KMS-11 (cell line): Measurements from ENCODE around the gene PRXL2A.
A peak's percentile ranks its signal among the peaks of the same experiment; 100 is the strongest.

ENCODE experiments used
- H2AFZ ChIP-seq: fragments of 200-600 bp; sonication (generic); 2 replicates; pipeline ENCODE4 v1.6.1; 2016; ENCODE audit warnings: antibody characterized with exemption, mixed run types, low read depth
- H3K27ac ChIP-seq: fragments of 200-600 bp; sonication (generic); 2 replicates; pipeline ENCODE4 v1.6.1; 2016; ENCODE audit warnings: mild to moderate bottlenecking, mixed run types
- H3K27me3 ChIP-seq: fragments of 200-600 bp; sonication (generic); 2 replicates; pipeline ENCODE4 v1.6.1; 2017; ENCODE audit warnings: mild to moderate bottlenecking, low read depth, mixed run types, moderate library complexity; ENCODE audit not compliant: insufficient read depth
- H3K36me3 ChIP-seq: fragments of 200-600 bp; sonication (generic); 2 replicates; pipeline ENCODE4 v1.6.1; 2017; ENCODE audit warnings: mild to moderate bottlenecking, mixed run types; ENCODE audit not compliant: insufficient read depth
- H3K4me1 ChIP-seq: fragments of 200-600 bp; sonication (generic); 2 replicates; pipeline ENCODE4 v1.6.1; 2016; ENCODE audit warnings: mild to moderate bottlenecking, low read depth, mixed run types; ENCODE audit not compliant: poor library complexity, severe bottlenecking
- H3K4me2 ChIP-seq: fragments of 200-600 bp; sonication (generic); 2 replicates; pipeline ENCODE4 v1.7.0; 2016; ENCODE audit warnings: mild to moderate bottlenecking, mixed run types
- H3K4me3 ChIP-seq: fragments of 200-600 bp; sonication (generic); IDR thresholded peaks from 2 replicates; pipeline ENCODE4 v1.6.1; 2017; ENCODE audit warnings: low read depth, low read length, mixed read lengths; ENCODE audit not compliant: insufficient read depth
- H3K79me2 ChIP-seq: fragments of 200-600 bp; sonication (generic); 2 replicates; pipeline ENCODE4 v1.6.1; 2016; ENCODE audit warnings: low read depth, mixed run types; ENCODE audit not compliant: insufficient read depth
- H3K9ac ChIP-seq: fragments of 200-600 bp; sonication (generic); 2 replicates; pipeline ENCODE4 v1.6.1; 2016; ENCODE audit warnings: mild to moderate bottlenecking, mixed run types
- H4K20me1 ChIP-seq: fragments of 200-600 bp; sonication (generic); 2 replicates; pipeline ENCODE4 v1.6.1; 2016; ENCODE audit warnings: mild to moderate bottlenecking, mixed run types; ENCODE audit not compliant: insufficient read depth
- TF ChIP-seq, protein P1 (sequence below): fragments of 200-600 bp; sonication (generic); conservative IDR thresholded peaks from 2 replicates; pipeline ENCODE4 v1.6.1; 2017; ENCODE audit warnings: low read depth, mild to moderate bottlenecking, antibody characterized with exemption, low read length, moderate library complexity, mixed read lengths

Gene PRXL2A

DNA sequence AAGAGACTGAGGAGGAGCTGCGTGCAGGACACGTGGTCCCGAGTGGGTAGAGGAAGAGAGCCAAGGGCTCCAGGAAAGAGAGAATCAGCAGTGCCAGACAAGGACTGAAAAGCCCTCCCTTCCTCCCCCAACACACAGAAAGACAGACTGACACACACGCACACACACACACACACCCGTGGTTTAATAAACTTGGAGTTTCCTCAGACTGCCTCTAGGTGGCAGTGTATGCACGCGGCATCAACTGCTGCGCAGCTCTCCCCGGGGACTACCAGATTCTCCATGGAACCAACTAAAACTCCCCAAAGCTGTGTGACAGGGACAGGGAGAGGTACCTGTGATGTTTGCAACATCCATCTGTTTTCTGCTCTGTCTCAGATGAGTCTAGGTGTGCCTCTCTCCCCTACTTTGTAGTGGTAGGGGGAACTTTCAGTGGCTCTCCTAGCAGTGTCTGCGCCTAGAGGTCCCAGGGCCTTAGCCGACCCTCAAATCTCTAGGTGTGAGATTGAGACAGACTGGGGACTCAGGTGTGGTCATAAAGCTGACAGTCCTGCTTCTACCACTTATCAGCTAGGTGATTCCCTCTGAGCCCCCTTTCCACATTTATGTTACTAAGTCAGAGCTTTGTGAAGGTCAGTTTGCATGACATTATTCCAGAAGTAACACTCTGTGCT is 36.4 kb downstream of the PRXL2A start:
- H3K36me3 ChIP-seq = no peaks in the 10 kb centered on the region
- TF ChIP-seq, protein P1, sequence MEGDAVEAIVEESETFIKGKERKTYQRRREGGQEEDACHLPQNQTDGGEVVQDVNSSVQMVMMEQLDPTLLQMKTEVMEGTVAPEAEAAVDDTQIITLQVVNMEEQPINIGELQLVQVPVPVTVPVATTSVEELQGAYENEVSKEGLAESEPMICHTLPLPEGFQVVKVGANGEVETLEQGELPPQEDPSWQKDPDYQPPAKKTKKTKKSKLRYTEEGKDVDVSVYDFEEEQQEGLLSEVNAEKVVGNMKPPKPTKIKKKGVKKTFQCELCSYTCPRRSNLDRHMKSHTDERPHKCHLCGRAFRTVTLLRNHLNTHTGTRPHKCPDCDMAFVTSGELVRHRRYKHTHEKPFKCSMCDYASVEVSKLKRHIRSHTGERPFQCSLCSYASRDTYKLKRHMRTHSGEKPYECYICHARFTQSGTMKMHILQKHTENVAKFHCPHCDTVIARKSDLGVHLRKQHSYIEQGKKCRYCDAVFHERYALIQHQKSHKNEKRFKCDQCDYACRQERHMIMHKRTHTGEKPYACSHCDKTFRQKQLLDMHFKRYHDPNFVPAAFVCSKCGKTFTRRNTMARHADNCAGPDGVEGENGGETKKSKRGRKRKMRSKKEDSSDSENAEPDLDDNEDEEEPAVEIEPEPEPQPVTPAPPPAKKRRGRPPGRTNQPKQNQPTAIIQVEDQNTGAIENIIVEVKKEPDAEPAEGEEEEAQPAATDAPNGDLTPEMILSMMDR = peak; percentile 62
- no peaks in the 10 kb centered on the region for H3K79me2 ChIP-seq
- no peaks in the 10 kb centered on the region for H4K20me1 ChIP-seq
- H3K4me3 ChIP-seq = no peak overlapping the region
- no peaks in the 10 kb centered on the region for H3K27me3 ChIP-seq
- H3K4me2 ChIP-seq = no peak overlapping the region
- H3K9ac ChIP-seq = no peak overlapping the region
- no peaks in the 10 kb centered on the region for H3K4me1 ChIP-seq
- no peak overlapping the region for H2AFZ ChIP-seq
- H3K27ac ChIP-seq = no peak overlapping the region

GRCh38 chr10:80447436-80448190 is 39.3 kb downstream of the PRXL2A start:
- Histone ChIP-seq H2AFZ (no peak overlapping the region), H3K79me2 (no peaks in the 10 kb centered on the region), H3K36me3 (no peaks in the 10 kb centered on the region), H3K4me1 (no peaks in the 10 kb centered on the region), H3K4me2 (no peak overlapping the region), H3K9ac (no peak overlapping the region), H3K27me3 (no peaks in the 10 kb centered on the region), H3K27ac (no peak overlapping the region), H3K4me3 (no peak overlapping the region), H4K20me1 (no peaks in the 10 kb centered on the region)
- TF ChIP-seq, protein P1 = no peak

GRCh38 chr10:80448209-80448942 is 40.0 kb downstream of the PRXL2A start:
- no peaks in the 10 kb centered on the region for H3K27me3 ChIP-seq
- no peaks in the 10 kb centered on the region for H3K36me3 ChIP-seq
- no peak overlapping the region for H3K9ac ChIP-seq
- no peak overlapping the region for H3K4me2 ChIP-seq
- no peak overlapping the region for H3K4me3 ChIP-seq
- H4K20me1 ChIP-seq = no peaks in the 10 kb centered on the region
- H3K27ac ChIP-seq = no peak overlapping the region
- TF ChIP-seq, protein P1 = no peak
- H2AFZ ChIP-seq = no peak overlapping the region
- peaks cover 4% of the 10 kb centered on the region for H3K4me1 ChIP-seq
- H3K79me2 ChIP-seq = no peaks in the 10 kb centered on the region

DNA sequence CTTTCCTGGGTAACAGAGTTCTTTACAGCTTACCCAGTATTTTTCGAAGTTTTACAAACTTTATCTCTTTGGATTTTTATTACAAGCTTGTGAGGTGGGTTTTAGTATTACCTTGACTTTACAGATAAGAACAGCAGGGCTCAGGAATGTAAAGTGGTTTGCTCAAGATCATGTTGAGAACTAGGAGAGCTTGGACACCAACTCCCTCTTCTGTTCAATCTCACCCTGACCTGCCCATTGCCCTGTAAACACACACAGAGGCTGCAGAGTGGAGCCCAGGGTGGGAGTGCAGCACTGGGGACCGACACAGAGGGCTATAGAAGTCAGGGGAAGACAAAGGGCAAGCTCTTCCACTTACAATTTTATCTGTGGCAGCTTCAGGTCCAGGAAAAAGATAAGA is 41.2 kb downstream of the PRXL2A start:
- H3K9ac ChIP-seq = no peak overlapping the region
- no peaks in the 10 kb centered on the region for H4K20me1 ChIP-seq
- H2AFZ ChIP-seq = no peak overlapping the region
- no peaks in the 10 kb centered on the region for H3K79me2 ChIP-seq
- no peaks in the 10 kb centered on the region for H3K36me3 ChIP-seq
- no peaks in the 10 kb centered on the region for H3K27me3 ChIP-seq
- TF ChIP-seq, protein P1 = no peak
- peaks cover 7% of the 10 kb centered on the region for H3K4me1 ChIP-seq
- H3K4me3 ChIP-seq = no peak overlapping the region
- H3K27ac ChIP-seq = no peak overlapping the region
- no peak overlapping the region for H3K4me2 ChIP-seq
